ENCODE data around the gene ASTN2.

ASTN2 gene

GRCh38 chr9:116786737-116787136 is 628.1 kb downstream of the ASTN2 start:
- DNase-seq (no peak), ATAC-seq (ENCODE audit: insufficient read depth, low read depth) (no peak)
- Histone ChIP-seq H3K36me3 (ENCODE audit: insufficient read depth, low read length) (no peaks in the 10 kb centered on the region), H3K9ac (ENCODE audit: low read depth, low read length) (no peak overlapping the region), H3K79me2 (ENCODE audit: insufficient read depth, low read length) (no peaks in the 10 kb centered on the region), H4K20me1 (ENCODE audit: insufficient read depth, low read length) (no peaks in the 10 kb centered on the region), H3K27ac (ENCODE audit: low read length) (no peak overlapping the region), H3K4me2 (ENCODE audit: insufficient read depth, low read length) (no peak overlapping the region), H3K27me3 (ENCODE audit: insufficient read depth, low read length, poor library complexity) (no peaks in the 10 kb centered on the region), H3K4me3 (ENCODE audit: low read depth in 1 of 2, low read length in 2 of 2) (no peak overlapping the region), H3K9me3 (ENCODE audit: insufficient read depth, low read length, severe bottlenecking) (no peaks in the 10 kb centered on the region), H2AFZ (ENCODE audit: low read depth, low read length) (no peak overlapping the region), H3K4me1 (ENCODE audit: insufficient read depth, low read length) (no peaks in the 10 kb centered on the region)
- TF ChIP-seq CTCF (IDR thresholded peaks at IDR 0.05; ENCODE audit: borderline replicate concordance, extremely low read depth, low read length, poor library complexity, severe bottlenecking) (no peak), EZH2 (IDR thresholded peaks at IDR 0.05; ENCODE audit: borderline replicate concordance, low read depth, low read length, severe bottlenecking) (no peak)

- Histone ChIP-seq H3K27me3 (ENCODE audit: insufficient read depth, low read length, poor library complexity) (no peaks in the 10 kb centered on the region), H3K4me1 (ENCODE audit: insufficient read depth, low read length) (no peaks in the 10 kb centered on the region), H3K36me3 (ENCODE audit: insufficient read depth, low read length) (no peaks in the 10 kb centered on the region), H3K9ac (ENCODE audit: low read depth, low read length) (no peak overlapping the region), H2AFZ (ENCODE audit: low read depth, low read length) (no peak overlapping the region), H3K4me2 (ENCODE audit: insufficient read depth, low read length) (no peak overlapping the region), H3K4me3 (ENCODE audit: low read depth in 1 of 2, low read length in 2 of 2) (no peak overlapping the region), H3K9me3 (ENCODE audit: insufficient read depth, low read length, severe bottlenecking) (no peaks in the 10 kb centered on the region), H3K79me2 (ENCODE audit: insufficient read depth, low read length) (no peaks in the 10 kb centered on the region), H3K27ac (ENCODE audit: low read length) (no peak overlapping the region), H4K20me1 (ENCODE audit: insufficient read depth, low read length) (no peaks in the 10 kb centered on the region)
- DNase-seq: no peak
- no peak for ATAC-seq (ENCODE audit: insufficient read depth, low read depth)
- TF ChIP-seq EZH2 (IDR thresholded peaks at IDR 0.05; ENCODE audit: borderline replicate concordance, low read depth, low read length, severe bottlenecking): no peak
- no peak for TF ChIP-seq CTCF (IDR thresholded peaks at IDR 0.05; ENCODE audit: borderline replicate concordance, extremely low read depth, low read length, poor library complexity, severe bottlenecking)
These were observed 637.7 kb downstream of the ASTN2 start for GRCh38 chr9:116777116-116777515.

GRCh38 chr9:116774421-116775180 is 640.3 kb downstream of the ASTN2 start:
- Histone ChIP-seq H2AFZ (ENCODE audit: low read depth, low read length) (no peak overlapping the region), H3K4me2 (ENCODE audit: insufficient read depth, low read length) (no peak overlapping the region), H3K4me1 (ENCODE audit: insufficient read depth, low read length) (no peaks in the 10 kb centered on the region), H3K79me2 (ENCODE audit: insufficient read depth, low read length) (no peaks in the 10 kb centered on the region), H3K9me3 (ENCODE audit: insufficient read depth, low read length, severe bottlenecking) (no peaks in the 10 kb centered on the region), H3K27ac (ENCODE audit: low read length) (no peak overlapping the region), H4K20me1 (ENCODE audit: insufficient read depth, low read length) (no peaks in the 10 kb centered on the region), H3K4me3 (ENCODE audit: low read depth in 1 of 2, low read length in 2 of 2) (no peak overlapping the region), H3K36me3 (ENCODE audit: insufficient read depth, low read length) (no peaks in the 10 kb centered on the region), H3K27me3 (ENCODE audit: insufficient read depth, low read length, poor library complexity) (no peaks in the 10 kb centered on the region), H3K9ac (ENCODE audit: low read depth, low read length) (no peak overlapping the region)
- DNase-seq (no peak), ATAC-seq (ENCODE audit: insufficient read depth, low read depth) (no peak)
- TF ChIP-seq CTCF (IDR thresholded peaks at IDR 0.05; ENCODE audit: borderline replicate concordance, extremely low read depth, low read length, poor library complexity, severe bottlenecking) (no peak), EZH2 (IDR thresholded peaks at IDR 0.05; ENCODE audit: borderline replicate concordance, low read depth, low read length, severe bottlenecking) (no peak)

Data from DND-41 (cell line).